Measurements from ENCODE around the gene EPHA3.

GRCh38 chr3:89087851-89088250, 19.6 kb upstream of the EPHA3 start:
- TF ChIP-seq CTCF (IDR thresholded peaks at IDR 0.05; ENCODE audit: poor library complexity), result no peak
- TF ChIP-seq EZH2 (IDR thresholded peaks at IDR 0.05; ENCODE audit: borderline replicate concordance), result no peak
- no peak for TF ChIP-seq EZH2phosphoT487 (IDR thresholded peaks at IDR 0.05; ENCODE audit: low read depth, severe bottlenecking, unreplicated experiment)
